HAP-1 (cell line): ENCODE measurements around the gene DYDC2.
"Not testable (repeated sequence)": the region's sequence is repeated elsewhere in the genome, so short reads cannot be mapped to it uniquely, and the experiment has no call there.

Experiments
- DNase-seq, 2 experiments: peaks; one replicate each; pipeline ENCODE4 v3.0.0-alpha.2; 2016 to 2020; ENCODE audit warnings: low spot score in 2 of 2
- H3K27me3 ChIP-seq: fragments of 250-450 bp; sonication (Bioruptor Pico); 2 replicates; pipeline ENCODE4 v1.5.1; 2020; ENCODE audit warnings: low read depth, mild to moderate bottlenecking, moderate library complexity
- H3K36me3 ChIP-seq: fragments of 250-450 bp; sonication (Bioruptor Pico); replicated peaks from 2 replicates; pipeline ENCODE4 v1.5.1; 2020; ENCODE audit warnings: mild to moderate bottlenecking
- H3K4me1 ChIP-seq: fragments of 250-450 bp; sonication (Bioruptor Pico); 2 replicates; pipeline ENCODE4 v1.5.1; 2020; ENCODE audit warnings: mild to moderate bottlenecking
- H3K4me3 ChIP-seq: fragments of 250-450 bp; sonication (Bioruptor Pico); 2 replicates; pipeline ENCODE4 v1.5.1; 2020; ENCODE audit warnings: mild to moderate bottlenecking, moderate library complexity
- H3K9me3 ChIP-seq: fragments of 250-450 bp; sonication (Bioruptor Pico); 2 replicates; pipeline ENCODE4 v1.5.1; 2020; ENCODE audit warnings: mild to moderate bottlenecking, moderate library complexity
- in situ Hi-C: fragments of 300-500 bp; cut with MboI; formaldehyde crosslinking; loops from 3 replicates; pipeline ENCODE4 v1.14.3; 2020; ENCODE audit warnings: low sequenced_read_pairs, inconsistent platforms, mixed read lengths

DYDC2 gene

DNA sequence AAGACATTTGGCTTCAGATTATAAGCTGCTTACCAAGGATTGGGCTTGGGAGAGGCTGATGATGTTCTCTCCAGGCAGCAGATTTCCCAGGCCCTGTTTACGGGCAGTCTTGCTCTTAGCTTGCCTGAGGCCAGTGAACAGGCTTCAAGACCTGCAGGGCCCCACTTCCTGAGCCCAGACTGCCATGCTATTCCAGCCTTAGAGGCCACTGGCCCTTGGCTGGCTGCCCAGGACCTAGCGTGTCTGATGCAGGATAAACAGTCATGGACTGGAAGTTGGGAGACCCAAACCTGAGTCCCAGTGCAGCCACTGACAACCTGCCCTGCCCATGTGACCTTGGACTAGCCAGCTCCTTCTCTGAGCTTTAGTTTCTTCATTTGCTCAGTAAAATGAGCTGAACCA is 54.7 kb downstream of the DYDC2 start:
- in situ Hi-C loops = no loop called here
- Histone ChIP-seq H3K36me3 (no peaks in the 10 kb centered on the region), H3K4me3 (no peak overlapping the region), H3K4me1 (no peaks in the 10 kb centered on the region; the same call in 1 of the 2 replicates), H3K27me3 (no peaks in the 10 kb centered on the region), H3K9me3 (no peaks in the 10 kb centered on the region)
- no peak for DNase-seq

DNA sequence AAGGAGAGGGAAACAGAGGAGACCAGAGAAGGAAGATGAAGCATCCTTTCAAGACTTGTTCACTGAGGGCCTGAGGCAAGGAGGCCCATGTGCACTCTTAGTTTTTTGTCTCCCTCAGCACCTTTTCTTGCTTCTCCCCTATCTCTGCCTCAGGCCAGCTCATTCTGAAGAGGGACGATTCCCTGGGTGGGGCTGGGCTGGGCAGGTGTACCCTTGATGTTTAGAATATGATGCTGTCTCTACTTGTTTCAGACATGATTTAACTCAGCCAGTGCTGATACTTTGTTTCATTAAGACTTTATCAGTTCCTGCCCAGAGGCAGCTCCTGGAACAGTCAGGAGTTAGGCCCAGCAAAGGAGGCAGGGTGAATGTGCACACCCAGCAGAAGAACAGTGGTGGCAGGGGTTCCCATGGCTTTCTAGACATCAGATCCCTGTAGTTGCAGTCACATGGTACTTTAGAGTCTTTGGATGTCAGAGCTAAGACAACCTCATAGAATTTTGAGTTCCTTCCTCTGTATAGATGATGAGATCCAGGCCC is 55.2 kb downstream of the DYDC2 start:
- H3K4me3 ChIP-seq = no peak overlapping the region
- no peaks in the 10 kb centered on the region; the same call in 1 of the 2 replicates for H3K4me1 ChIP-seq
- H3K36me3 ChIP-seq = no peaks in the 10 kb centered on the region
- no peak for DNase-seq
- in situ Hi-C loops = no loop called here
- no peaks in the 10 kb centered on the region for H3K9me3 ChIP-seq
- no peaks in the 10 kb centered on the region for H3K27me3 ChIP-seq

DNA sequence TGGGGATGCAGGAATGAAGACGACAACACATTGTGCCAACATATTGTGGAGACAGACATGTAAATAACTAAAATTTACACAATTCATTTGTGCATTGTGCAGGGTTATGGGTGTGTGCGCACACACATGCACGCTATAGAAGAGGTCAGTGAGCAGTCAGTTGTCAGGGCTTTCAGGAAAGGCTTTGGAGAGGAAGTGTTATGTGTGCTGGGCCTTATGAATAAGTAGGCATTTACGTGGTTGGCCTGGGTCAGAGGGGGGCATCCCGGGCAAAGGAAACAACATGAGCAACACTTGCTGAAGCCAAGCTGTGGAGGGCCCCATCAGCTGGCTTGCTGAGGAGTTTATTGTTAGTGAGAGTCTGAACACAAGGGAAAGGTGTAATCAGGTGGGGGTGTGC is 55.9 kb downstream of the DYDC2 start:
- H3K27me3 ChIP-seq = no peaks in the 10 kb centered on the region
- in situ Hi-C loops = no loop called here
- H3K4me1 ChIP-seq = no peaks in the 10 kb centered on the region; the same call in 1 of the 2 replicates
- no peak for DNase-seq
- H3K4me3 ChIP-seq = no peak overlapping the region
- no peaks in the 10 kb centered on the region for H3K9me3 ChIP-seq
- H3K36me3 ChIP-seq = no peaks in the 10 kb centered on the region

DNA sequence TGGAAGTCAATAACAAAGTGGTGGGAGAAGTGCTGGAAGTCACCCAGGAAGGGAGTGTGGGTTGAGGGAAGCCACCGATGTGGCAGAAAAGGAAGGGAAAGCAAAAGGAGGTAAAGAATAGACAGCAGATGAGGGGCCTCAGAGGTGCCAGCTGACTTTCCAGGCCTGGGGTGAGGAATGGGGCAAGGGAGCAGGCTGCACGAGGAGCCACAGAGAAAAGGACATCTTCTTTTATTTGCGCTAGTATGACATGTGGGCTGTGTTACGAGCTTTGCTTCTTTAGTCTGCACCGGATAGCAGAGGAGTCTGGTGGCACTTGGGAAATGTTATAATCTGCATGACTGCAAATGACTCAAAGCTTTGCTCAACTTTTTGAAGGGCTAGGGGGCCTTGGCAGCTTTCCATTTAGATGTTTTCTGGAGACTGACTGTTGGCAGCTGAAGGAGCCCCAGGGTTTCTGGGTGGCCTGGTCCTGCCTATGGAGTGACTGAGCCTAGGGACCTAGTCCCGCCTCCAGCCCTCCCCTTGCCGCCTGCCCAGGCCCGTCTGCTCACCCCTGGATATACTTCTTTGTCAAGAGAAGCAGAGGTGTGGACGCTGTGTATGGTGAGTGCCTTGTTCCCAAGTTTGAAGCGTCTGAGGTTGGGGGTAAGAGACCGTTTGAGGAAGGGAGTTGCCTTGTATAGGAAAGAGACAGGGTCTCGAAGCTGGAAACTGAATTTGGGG is 56.9 kb downstream of the DYDC2 start:
- DNase-seq = no peak
- in situ Hi-C loops = no loop called here
- Histone ChIP-seq H3K4me1 (no peaks in the 10 kb centered on the region; the same call in 1 of the 2 replicates), H3K4me3 (no peak overlapping the region), H3K9me3 (no peaks in the 10 kb centered on the region), H3K36me3 (no peaks in the 10 kb centered on the region), H3K27me3 (no peaks in the 10 kb centered on the region)

DNA sequence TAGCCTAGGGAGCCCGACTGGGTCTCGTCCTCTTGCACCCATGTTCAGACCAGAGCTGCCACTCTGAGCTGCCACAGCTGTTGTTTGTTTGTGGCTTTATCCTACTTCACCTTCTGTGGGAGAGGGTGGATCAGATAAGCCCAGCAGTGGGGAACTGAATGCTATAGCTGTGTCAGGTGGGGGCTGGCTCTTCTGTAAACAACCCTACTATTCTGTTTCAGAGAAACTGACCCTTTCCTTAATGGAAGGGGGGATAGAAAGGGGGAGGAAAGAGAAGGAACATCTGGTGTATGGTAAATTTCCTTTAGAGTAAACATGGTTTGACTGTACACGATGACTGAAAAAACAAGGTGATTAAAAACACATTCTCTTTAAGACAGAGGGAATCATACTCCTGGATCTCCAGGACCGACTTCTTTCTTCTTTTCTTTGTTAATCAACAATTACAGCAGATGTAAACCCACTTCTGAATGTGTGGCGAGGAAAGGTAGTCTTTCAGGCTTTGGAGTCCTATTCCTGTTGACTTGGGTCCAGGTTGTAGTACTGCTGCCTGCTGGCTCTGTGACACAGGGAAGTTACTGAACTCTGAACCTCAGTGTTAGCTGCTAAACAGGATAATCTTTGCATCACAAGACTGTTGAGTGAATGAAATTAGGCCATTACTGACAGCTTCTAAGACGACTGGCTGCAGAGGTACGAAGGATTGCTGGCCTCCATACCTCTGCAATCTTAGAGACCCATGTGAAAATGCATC is 57.7 kb downstream of the DYDC2 start:
- no peaks in the 10 kb centered on the region for H3K9me3 ChIP-seq
- no peak overlapping the region for H3K4me3 ChIP-seq
- no peak for DNase-seq
- no peaks in the 10 kb centered on the region for H3K4me1 ChIP-seq
- in situ Hi-C loops = no loop called here
- no peaks in the 10 kb centered on the region for H3K36me3 ChIP-seq
- H3K27me3 ChIP-seq = no peaks in the 10 kb centered on the region

DNA sequence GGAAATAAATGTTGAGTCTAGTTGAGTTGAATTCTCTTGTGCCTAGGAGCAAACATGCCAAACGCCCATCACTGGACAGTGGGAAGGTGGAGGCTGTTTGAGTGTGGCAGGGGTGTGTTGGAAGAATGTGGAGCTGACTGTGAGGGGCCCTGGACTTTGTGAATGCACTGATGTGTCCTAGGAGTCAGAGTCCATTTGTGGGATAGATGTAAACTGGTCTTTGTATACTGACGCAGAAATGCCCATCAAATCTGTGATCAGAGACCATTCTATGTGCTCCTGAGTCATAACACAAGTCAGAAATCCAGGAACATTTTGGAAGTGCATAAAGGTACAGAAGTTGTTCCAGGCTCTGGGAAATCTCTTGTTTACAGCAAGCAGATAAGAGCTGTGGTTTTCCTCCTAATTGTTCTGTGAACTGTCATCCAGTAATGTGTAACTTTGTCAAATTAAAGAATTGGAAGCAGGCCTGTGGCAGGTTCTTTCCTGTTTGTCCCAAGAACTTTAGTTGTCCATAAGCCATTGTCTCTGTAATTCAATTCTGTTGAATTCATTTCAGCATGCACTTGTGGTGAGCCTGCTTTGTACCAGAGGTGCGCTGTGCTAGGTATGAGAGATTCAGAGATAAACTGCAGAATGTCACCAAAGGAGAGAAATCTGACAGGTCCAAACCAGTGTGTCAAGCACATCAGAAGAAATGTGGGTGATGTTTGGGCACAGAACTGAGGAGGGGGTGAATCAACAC is 59.3 kb downstream of the DYDC2 start:
- Histone ChIP-seq H3K9me3 (no peaks in the 10 kb centered on the region), H3K4me1 (no peaks in the 10 kb centered on the region), H3K4me3 (no peak overlapping the region), H3K27me3 (no peaks in the 10 kb centered on the region), H3K36me3 (no peaks in the 10 kb centered on the region)
- in situ Hi-C loops = no loop called here
- no peak for DNase-seq

DNA sequence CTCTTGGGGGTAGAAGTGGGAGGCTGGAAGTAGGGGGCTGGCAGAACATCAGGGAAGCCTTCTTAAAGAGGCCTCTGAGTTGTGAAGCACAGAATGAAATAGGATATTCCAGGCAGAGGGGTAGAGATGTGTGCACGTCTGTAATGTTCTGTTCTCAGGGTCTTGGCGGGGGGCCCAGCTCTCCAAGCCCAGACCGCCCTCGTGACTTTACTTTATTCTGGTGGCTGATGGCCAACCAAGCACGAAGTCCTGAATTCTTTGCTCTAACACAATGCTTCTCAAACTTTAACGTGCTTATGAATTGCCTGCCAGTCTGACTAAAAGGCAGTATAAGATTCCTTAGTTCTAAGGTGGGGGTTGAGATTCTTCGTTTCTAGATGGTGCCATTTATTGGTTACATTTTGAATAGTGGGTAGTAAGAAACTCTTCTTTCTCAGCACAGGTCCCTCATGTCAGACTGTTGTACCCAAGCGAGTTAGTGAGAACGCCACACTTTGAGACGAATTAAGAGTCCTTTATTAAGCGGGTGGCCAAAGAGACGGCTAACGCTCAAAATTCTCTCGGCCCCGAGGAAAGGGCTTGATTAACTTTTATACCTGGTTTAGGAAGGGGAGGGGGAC is 60.0 kb downstream of the DYDC2 start:
- no peaks in the 10 kb centered on the region for H3K4me1 ChIP-seq
- DNase-seq = no peak
- in situ Hi-C loops = no loop called here
- H3K9me3 ChIP-seq = no peaks in the 10 kb centered on the region
- no peaks in the 10 kb centered on the region for H3K27me3 ChIP-seq
- H3K36me3 ChIP-seq = no peaks in the 10 kb centered on the region
- no peak overlapping the region for H3K4me3 ChIP-seq

DNA sequence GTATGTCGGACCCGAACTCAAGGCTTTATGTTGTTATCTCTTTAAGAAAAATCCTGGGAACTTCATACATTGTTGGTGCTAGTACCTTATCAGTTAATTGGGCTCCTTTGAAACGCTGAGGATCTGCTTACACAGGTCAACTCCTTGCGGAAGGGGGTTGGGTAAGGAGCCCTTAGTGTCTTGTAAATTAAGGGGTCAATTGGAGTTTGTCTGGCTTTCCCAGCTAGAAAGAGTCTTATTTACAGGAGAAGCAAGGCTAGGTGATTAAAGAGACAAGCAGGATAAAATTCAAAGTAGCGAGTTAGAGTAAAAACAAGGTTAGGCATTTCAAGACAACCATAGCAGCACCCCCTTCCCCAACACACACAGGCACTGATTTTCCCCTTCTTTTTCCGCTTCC is 60.7 kb downstream of the DYDC2 start:
- H3K4me1 ChIP-seq = not testable (repeated sequence)

More for the DNA sequence above, 60.7 kb downstream of the DYDC2 start:
- DNase-seq, H3K9me3 ChIP-seq, H3K36me3 ChIP-seq, H3K27me3 ChIP-seq, in situ Hi-C loops, H3K4me3 ChIP-seq: not testable (repeated sequence)
